Immature natural killer cell (primary cell): ENCODE data around the gene LRRC7. TPM values are rescaled to one million over a fixed set of nuclear protein-coding genes. Genes with fewer than 3 reads are reported as not detected.

Experiments
- DNase-seq, 3 donors: peaks; one replicate each; pipeline ENCODE4 v3.0.0; 2022; ENCODE audit warnings: mixed read lengths in 1 of 3
- H3K27ac Mint-ChIP-seq, 6 donors: one replicate each; pipeline ENCODE4 v1.8.0; 2020; ENCODE audit warnings: mixed read lengths in 6 of 6, mild to moderate bottlenecking in 5 of 6, inconsistent platforms in 4 of 6, moderate library complexity in 3 of 6
- H3K27me3 Mint-ChIP-seq, 3 donors: one replicate each; pipeline ENCODE4 v1.8.0; 2020 to 2021; ENCODE audit warnings: low read depth in 3 of 3, mild to moderate bottlenecking in 3 of 3, mixed read lengths in 3 of 3, moderate library complexity in 3 of 3, inconsistent platforms in 1 of 3
- H3K36me3 Mint-ChIP-seq, 3 donors: one replicate each; pipeline ENCODE4 v1.8.0; 2020; ENCODE audit warnings: mixed read lengths in 3 of 3, inconsistent platforms in 2 of 3, mild to moderate bottlenecking in 2 of 3
- H3K4me1 Mint-ChIP-seq, 2 donors: one replicate each; pipeline ENCODE4 v1.8.0; 2020; ENCODE audit warnings: inconsistent platforms in 2 of 2, mild to moderate bottlenecking in 2 of 2, mixed read lengths in 2 of 2, moderate library complexity in 1 of 2
- H3K4me3 Mint-ChIP-seq, 5 donors: one replicate each; pipeline ENCODE4 v1.8.0; 2020; ENCODE audit warnings: mild to moderate bottlenecking in 5 of 5, mixed read lengths in 5 of 5, inconsistent platforms in 3 of 5, moderate library complexity in 3 of 5
- H3K9me3 Mint-ChIP-seq, 6 donors: one replicate each; pipeline ENCODE4 v1.8.0; 2020; ENCODE audit warnings: mild to moderate bottlenecking in 6 of 6, mixed read lengths in 6 of 6, inconsistent platforms in 4 of 6, moderate library complexity in 3 of 6
- polyA plus RNA-seq, 3 donors: library from polyadenylated mRNA; unstranded; fragments of 300-500 nt; fragmentation: Illumina TruSeq; gene quantifications; one replicate each; pipeline ENCODE4 v1.2.3, GENCODE V29; 2021

The LRRC7 gene
- polyA plus RNA-seq, 3 donors from 2014 or later, result 0.36 TPM; not detected in 2

DNA sequence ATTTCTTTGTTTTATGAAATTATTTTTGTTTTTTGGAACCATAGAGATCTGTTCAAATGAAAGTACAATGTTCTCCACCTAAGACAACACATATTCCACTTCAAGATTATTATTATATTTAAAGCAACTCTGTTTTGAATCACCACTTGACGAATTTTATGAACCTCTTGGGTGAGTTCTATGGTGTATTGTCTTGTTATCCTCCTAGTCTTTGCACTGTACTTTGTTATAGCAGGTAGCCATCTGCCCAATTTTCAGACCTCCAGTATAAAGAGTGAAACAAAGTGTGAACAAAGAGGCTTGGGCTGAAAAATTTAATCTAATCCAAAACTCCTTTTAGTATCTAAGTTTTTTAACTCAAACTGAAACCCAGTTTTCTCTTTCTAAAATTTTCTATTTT is 71.0 kb downstream of the LRRC7 start:
- Mint-ChIP-seq H3K4me1 (no peaks in the 10 kb centered on the region), H3K27me3 (peaks cover 0 to 1% (median 0%) of the 10 kb centered on the region in 3 donors), H3K4me3 (no peak overlapping the region)

DNA sequence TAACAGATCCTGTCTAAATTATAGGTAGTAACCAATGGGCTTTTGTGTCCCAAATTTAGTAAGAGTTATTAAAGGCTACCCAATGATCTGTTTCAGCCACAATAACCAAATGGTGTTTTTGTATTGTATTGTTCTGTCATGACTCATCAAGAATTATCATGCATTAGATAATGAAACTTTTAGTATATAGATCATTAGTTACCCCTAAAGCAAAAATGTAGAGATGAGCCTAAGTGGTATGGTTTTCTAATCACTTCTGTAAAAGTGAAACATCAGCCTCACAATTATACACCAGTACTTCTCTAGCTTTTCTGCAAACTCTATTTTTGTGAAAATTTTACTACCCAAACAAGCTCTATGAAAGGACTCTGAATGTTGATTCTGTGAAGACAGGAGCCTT is 71.4 kb downstream of the LRRC7 start:
- no peak overlapping the region for H3K4me3 Mint-ChIP-seq
- H3K27me3 Mint-ChIP-seq, result peaks cover 0 to 1% (median 0%) of the 10 kb centered on the region in 3 donors
- H3K4me1 Mint-ChIP-seq, result no peaks in the 10 kb centered on the region
- H3K27ac Mint-ChIP-seq, result no peak overlapping the region
- peaks cover 0 to 5% (median 0%) of the 10 kb centered on the region in 3 donors for H3K36me3 Mint-ChIP-seq
- no peak for DNase-seq
- peaks cover 7 to 46% (median 23%) of the 10 kb centered on the region in 6 donors for H3K9me3 Mint-ChIP-seq

More for the DNA sequence above, 71.0 kb downstream of the LRRC7 start:
- Mint-ChIP-seq H3K27ac (no peak overlapping the region), H3K9me3 (peaks cover 7 to 41% (median 21%) of the 10 kb centered on the region in 6 donors), H3K36me3 (peaks cover 0 to 5% (median 0%) of the 10 kb centered on the region in 3 donors)
- DNase-seq, result no peak

DNA sequence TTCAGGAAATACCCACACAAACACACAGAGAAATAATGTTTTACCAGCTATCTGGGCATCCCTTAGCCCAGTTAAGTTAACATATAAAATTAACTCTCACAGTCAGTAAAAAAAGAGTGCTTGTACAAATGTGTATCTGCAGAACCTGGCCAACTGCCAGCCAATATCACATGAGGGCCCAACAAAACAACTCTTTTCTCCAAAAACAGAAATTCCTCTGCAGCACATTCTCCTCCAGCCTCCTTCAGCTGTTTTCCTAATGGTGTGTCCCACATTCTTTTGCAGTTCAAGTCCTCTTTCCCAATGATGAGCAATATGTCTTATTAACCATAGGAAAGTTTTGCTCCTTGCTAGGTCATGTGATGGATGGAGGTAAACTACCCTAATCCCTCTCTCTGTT is 75.5 kb downstream of the LRRC7 start:
- Mint-ChIP-seq H3K4me3 (no peak overlapping the region), H3K27ac (no peak overlapping the region), H3K36me3 (peaks cover 0 to 5% (median 0%) of the 10 kb centered on the region in 3 donors), H3K27me3 (no peaks in the 10 kb centered on the region), H3K4me1 (no peaks in the 10 kb centered on the region), H3K9me3 (peaks cover 4 to 29% (median 16%) of the 10 kb centered on the region in 6 donors)
- DNase-seq, result no peak

DNA sequence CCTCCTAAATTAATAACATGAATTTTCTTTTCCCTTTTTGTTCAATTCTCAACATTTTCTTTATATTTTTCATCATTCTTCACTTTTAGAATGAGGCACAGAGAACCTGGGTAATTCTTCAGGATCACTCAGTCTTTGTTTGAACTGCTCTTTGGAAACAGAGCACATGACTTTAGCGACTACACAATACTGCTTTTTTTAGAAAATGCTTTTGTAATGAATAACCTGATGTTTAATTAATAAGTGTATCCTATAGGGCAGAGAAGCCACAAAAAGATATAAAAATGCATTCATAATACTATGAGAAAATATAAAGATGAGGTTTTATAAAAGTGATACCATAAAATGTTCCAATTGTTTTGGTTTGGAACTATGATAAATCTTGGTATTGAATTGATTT is 77.8 kb downstream of the LRRC7 start:
- Mint-ChIP-seq H3K9me3 (peaks cover 9 to 33% (median 17%) of the 10 kb centered on the region in 6 donors), H3K36me3 (peaks cover 0 to 5% (median 0%) of the 10 kb centered on the region in 3 donors), H3K4me3 (no peak overlapping the region), H3K4me1 (no peaks in the 10 kb centered on the region), H3K27me3 (peaks cover 0 to 2% (median 0%) of the 10 kb centered on the region in 3 donors), H3K27ac (no peak overlapping the region)
- no peak for DNase-seq

GRCh38 chr1:69648486-69648885 is 80.8 kb downstream of the LRRC7 start:
- no peak overlapping the region for H3K27ac Mint-ChIP-seq
- H3K4me1 Mint-ChIP-seq, result no peaks in the 10 kb centered on the region
- peaks cover 0 to 3% (median 0%) of the 10 kb centered on the region in 3 donors for H3K27me3 Mint-ChIP-seq
- no peak overlapping the region for H3K4me3 Mint-ChIP-seq
- DNase-seq, result no peak
- H3K9me3 Mint-ChIP-seq, result peaks cover 5 to 26% (median 13%) of the 10 kb centered on the region in 6 donors
- H3K36me3 Mint-ChIP-seq, result no peaks in the 10 kb centered on the region

DNA sequence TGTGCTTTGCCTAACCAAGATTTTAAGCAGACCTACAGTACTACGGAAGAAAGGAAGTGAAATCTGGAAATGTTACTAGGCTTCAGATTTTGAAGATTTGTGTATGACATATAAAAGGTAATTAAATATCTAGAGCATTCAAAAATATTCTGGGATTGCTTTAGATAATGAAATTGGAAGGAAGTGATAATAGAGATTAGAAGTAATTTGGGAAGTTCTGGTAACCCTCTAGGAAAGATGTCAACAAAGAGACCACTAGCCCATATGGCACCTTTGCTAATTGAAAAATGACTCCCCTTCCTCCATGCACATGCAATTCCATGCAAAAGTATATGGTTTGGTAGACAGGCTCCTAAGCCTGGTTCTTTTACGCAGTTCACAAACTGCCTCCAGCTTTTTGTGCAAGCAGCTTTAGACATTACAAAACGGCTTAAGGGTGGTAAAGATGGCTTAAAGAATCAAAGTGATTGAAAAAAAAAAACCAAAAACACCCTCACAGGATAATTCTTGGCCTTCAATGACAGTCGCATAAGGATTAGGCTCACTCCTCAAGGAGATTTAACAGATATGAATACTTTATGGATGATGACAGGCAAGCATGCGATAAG is 81.8 kb downstream of the LRRC7 start:
- H3K4me3 Mint-ChIP-seq, result no peak overlapping the region
- H3K9me3 Mint-ChIP-seq, result peaks cover 5 to 29% (median 10%) of the 10 kb centered on the region in 6 donors
- no peaks in the 10 kb centered on the region for H3K4me1 Mint-ChIP-seq
- no peak for DNase-seq
- no peaks in the 10 kb centered on the region for H3K36me3 Mint-ChIP-seq
- no peak overlapping the region for H3K27ac Mint-ChIP-seq
- H3K27me3 Mint-ChIP-seq, result peaks cover 0 to 3% (median 0%) of the 10 kb centered on the region in 3 donors

- DNase-seq, result no peak
- Mint-ChIP-seq H3K4me3 (no peak overlapping the region), H3K27ac (no peak overlapping the region), H3K27me3 (peaks cover 0 to 3% (median 0%) of the 10 kb centered on the region in 3 donors), H3K36me3 (no peaks in the 10 kb centered on the region), H3K9me3 (peaks cover 5 to 35% (median 14%) of the 10 kb centered on the region in 6 donors), H3K4me1 (no peaks in the 10 kb centered on the region)
Observed at GRCh38 chr1:69650779-69651178, 83.1 kb downstream of the LRRC7 start.

DNA sequence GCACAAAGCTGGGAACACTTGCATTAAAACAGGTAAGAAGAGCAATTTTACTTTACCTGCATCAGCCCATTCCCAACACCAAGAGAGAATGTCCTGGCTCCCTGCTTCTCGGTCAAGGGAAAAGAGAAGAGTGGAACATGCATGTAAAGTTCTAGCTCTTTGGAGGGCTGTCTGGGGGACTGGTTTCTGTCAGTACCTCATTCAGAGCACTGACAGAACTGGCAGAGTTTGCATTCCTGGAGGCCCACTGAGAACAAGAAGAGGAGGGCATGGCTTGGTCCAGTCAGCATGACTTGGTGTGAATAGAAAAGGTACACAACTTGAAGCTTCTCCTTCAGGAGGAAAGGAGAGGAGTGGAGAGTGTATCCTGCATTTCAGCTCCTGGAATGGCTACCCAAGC is 83.9 kb downstream of the LRRC7 start:
- Mint-ChIP-seq H3K4me1 (no peaks in the 10 kb centered on the region), H3K36me3 (no peaks in the 10 kb centered on the region), H3K9me3 (peaks cover 5 to 39% (median 14%) of the 10 kb centered on the region in 6 donors), H3K27ac (no peak overlapping the region), H3K27me3 (peaks cover 0 to 3% (median 0%) of the 10 kb centered on the region in 3 donors), H3K4me3 (no peak overlapping the region)
- DNase-seq, result no peak

- Mint-ChIP-seq H3K27me3 (peaks cover 0 to under 1% (median 0%) of the 10 kb centered on the region in 3 donors), H3K27ac (no peak overlapping the region), H3K4me1 (no peaks in the 10 kb centered on the region), H3K9me3 (peaks cover 3 to 35% (median 20%) of the 10 kb centered on the region in 6 donors), H3K4me3 (no peak overlapping the region), H3K36me3 (no peaks in the 10 kb centered on the region)
- no peak for DNase-seq
Observed at GRCh38 chr1:69657971-69658370, 90.2 kb downstream of the LRRC7 start.

GRCh38 chr1:69661686-69662085 is 94.0 kb downstream of the LRRC7 start:
- H3K27me3 Mint-ChIP-seq, result no peaks in the 10 kb centered on the region
- H3K4me3 Mint-ChIP-seq, result no peak overlapping the region
- H3K27ac Mint-ChIP-seq, result no peak overlapping the region
- no peak for DNase-seq
- H3K9me3 Mint-ChIP-seq, result peaks cover 12 to 45% (median 29%) of the 10 kb centered on the region in 6 donors
- no peaks in the 10 kb centered on the region for H3K4me1 Mint-ChIP-seq
- H3K36me3 Mint-ChIP-seq, result peaks cover 0 to 3% (median 0%) of the 10 kb centered on the region in 3 donors

DNA sequence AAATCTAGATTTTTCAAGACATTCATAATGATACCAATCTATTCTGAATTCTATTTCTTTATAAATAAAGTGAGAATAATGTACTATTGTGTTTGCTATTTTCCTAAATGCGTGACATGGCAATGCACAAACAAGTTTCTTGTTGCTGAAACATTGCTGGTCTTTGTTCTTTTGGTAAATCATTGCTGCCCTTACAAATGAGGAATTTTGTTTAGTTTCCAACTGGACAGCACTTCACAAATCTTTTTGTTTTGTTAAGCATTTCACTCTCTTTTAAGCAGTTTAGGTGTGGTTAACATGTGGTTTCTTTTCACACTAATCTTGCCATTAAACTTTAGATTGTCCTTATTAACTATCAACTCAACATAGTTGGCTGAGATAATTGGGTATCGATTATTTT is 94.6 kb downstream of the LRRC7 start:
- H3K36me3 Mint-ChIP-seq, result peaks cover 0 to 3% (median 0%) of the 10 kb centered on the region in 3 donors
- no peak overlapping the region for H3K27ac Mint-ChIP-seq
- DNase-seq, result no peak
- H3K9me3 Mint-ChIP-seq, result peaks cover 13 to 51% (median 35%) of the 10 kb centered on the region in 6 donors
- no peaks in the 10 kb centered on the region for H3K27me3 Mint-ChIP-seq
- H3K4me1 Mint-ChIP-seq, result no peaks in the 10 kb centered on the region
- no peak overlapping the region for H3K4me3 Mint-ChIP-seq

DNA sequence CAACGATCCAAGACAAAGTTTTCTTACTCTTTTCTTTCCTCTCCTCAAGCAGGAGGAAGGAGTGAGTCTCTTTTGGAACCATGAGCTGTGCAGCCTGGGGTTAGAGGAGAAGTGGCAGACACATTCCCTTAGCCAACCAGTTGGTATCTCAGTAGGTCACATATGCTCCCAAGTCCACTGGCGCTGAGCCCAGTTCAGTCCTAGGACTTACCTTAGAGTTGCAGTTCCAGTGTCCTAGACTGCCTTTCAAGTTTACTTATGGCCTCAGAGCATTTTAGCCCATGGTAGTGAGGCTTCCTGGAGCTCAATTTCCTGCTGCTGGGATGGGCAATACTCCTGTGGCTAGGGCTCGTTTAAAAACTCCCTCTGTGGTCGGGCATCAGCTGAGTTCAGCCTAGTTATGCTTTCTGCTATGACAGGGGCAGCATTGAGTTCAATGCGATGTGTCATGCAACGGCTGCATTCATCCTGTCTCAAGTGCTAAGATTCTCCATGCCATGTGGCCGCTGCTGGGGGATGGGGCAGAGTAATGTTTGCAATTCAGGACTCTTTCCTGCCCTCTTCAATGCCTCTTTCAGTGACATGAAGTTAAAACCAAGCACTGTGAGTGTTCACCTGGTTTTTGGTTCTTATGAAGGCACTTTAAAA is 103.8 kb downstream of the LRRC7 start:
- H3K9me3 Mint-ChIP-seq, result peaks cover 11 to 61% (median 27%) of the 10 kb centered on the region in 6 donors
- H3K4me1 Mint-ChIP-seq, result no peaks in the 10 kb centered on the region
- no peaks in the 10 kb centered on the region for H3K36me3 Mint-ChIP-seq
- H3K4me3 Mint-ChIP-seq, result no peak overlapping the region
- DNase-seq, result no peak
- H3K27me3 Mint-ChIP-seq, result no peaks in the 10 kb centered on the region
- no peak overlapping the region for H3K27ac Mint-ChIP-seq

DNA sequence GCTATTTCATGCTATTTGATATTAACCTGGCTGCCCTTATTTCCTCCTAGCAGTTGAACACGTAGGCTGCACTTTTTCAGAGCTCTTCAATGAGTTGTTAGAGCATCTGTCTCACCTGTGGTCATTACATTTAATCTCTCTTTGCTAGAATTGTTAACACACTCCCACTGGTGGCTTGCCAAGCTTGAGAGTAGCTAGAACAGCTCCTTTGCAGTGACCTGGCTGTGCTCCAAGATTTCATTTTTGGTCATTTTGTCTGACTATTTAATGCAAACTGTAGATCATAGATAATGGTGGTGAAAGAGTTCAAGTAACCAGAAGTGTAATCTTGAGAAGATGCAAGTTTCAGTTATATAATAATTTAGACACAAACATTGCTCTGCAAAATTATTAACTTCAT is 105.6 kb downstream of the LRRC7 start:
- Mint-ChIP-seq H3K4me1 (no peaks in the 10 kb centered on the region), H3K4me3 (no peak overlapping the region), H3K9me3 (peaks cover 7 to 49% (median 22%) of the 10 kb centered on the region in 6 donors), H3K27me3 (peaks cover 0 to 2% (median 0%) of the 10 kb centered on the region in 3 donors), H3K27ac (no peak overlapping the region), H3K36me3 (no peaks in the 10 kb centered on the region)
- DNase-seq, result no peak

- H3K4me1 Mint-ChIP-seq, result no peaks in the 10 kb centered on the region
- no peak overlapping the region for H3K4me3 Mint-ChIP-seq
- no peak overlapping the region for H3K27ac Mint-ChIP-seq
- peaks cover 2 to 52% (median 21%) of the 10 kb centered on the region in 6 donors for H3K9me3 Mint-ChIP-seq
- H3K36me3 Mint-ChIP-seq, result peaks cover 0 to 3% (median 0%) of the 10 kb centered on the region in 3 donors
- peaks cover 0 to 2% (median 2%) of the 10 kb centered on the region in 3 donors for H3K27me3 Mint-ChIP-seq
- DNase-seq, result no peak
Observed at GRCh38 chr1:69679965-69680364, 112.2 kb downstream of the LRRC7 start.
